GM19193 (cell line): ENCODE results near the gene RREB1.
A peak's percentile ranks its signal among the peaks of the same experiment; 100 is the strongest.

ENCODE experiments used
- POLR2A ChIP-seq: IDR thresholded peaks from 4 replicates; pipeline ENCODE4 v1.6.1; 2011; ENCODE audit not compliant: insufficient read depth, insufficient read length; ENCODE audit errors: extremely low read depth

RREB1 gene, protein sequence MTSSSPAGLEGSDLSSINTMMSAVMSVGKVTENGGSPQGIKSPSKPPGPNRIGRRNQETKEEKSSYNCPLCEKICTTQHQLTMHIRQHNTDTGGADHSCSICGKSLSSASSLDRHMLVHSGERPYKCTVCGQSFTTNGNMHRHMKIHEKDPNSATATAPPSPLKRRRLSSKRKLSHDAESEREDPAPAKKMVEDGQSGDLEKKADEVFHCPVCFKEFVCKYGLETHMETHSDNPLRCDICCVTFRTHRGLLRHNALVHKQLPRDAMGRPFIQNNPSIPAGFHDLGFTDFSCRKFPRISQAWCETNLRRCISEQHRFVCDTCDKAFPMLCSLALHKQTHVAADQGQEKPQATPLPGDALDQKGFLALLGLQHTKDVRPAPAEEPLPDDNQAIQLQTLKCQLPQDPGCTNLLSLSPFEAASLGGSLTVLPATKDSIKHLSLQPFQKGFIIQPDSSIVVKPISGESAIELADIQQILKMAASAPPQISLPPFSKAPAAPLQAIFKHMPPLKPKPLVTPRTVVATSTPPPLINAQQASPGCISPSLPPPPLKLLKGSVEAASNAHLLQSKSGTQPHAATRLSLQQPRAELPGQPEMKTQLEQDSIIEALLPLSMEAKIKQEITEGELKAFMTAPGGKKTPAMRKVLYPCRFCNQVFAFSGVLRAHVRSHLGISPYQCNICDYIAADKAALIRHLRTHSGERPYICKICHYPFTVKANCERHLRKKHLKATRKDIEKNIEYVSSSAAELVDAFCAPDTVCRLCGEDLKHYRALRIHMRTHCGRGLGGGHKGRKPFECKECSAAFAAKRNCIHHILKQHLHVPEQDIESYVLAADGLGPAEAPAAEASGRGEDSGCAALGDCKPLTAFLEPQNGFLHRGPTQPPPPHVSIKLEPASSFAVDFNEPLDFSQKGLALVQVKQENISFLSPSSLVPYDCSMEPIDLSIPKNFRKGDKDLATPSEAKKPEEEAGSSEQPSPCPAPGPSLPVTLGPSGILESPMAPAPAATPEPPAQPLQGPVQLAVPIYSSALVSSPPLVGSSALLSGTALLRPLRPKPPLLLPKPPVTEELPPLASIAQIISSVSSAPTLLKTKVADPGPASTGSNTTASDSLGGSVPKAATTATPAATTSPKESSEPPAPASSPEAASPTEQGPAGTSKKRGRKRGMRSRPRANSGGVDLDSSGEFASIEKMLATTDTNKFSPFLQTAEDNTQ (N-terminal part only)

DNA sequence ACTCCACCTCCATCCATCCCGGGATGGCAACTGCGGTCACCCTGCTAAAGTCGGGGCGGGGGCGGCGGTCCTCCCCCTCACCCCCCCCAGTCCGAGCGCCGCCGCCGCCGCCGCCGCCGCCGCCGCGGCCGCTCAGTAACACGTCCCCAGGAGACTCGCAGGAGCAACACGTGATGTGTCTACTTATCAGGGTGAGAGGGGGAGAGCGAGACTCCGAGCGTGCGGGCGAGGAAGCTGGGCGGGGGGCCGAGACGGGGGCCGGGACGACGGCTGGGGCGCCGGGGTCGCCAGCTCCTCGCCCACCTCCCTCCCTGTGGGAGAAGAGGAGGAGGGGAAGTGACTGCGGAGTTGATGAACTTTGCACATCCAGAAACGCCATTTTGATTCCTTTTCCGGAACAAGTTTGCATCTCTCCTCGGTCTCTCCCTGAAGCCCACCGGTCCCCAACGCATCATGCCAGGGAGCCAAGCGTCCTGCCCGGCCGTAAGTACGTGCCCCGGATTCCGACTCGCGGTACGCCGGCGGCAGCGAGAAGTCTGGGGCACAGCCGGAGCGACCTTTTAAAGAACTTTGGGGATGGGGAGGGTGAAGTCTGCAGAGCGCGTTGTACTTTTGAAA is at the start of gene RREB1:
Gene RREB1, plus strand, starts transcription at position 384 of the 618 bp plus-strand sequence. CDS start 73,951 bp downstream, outside the sequence.
- TF ChIP-seq POLR2A: peak; percentile 59

DNA sequence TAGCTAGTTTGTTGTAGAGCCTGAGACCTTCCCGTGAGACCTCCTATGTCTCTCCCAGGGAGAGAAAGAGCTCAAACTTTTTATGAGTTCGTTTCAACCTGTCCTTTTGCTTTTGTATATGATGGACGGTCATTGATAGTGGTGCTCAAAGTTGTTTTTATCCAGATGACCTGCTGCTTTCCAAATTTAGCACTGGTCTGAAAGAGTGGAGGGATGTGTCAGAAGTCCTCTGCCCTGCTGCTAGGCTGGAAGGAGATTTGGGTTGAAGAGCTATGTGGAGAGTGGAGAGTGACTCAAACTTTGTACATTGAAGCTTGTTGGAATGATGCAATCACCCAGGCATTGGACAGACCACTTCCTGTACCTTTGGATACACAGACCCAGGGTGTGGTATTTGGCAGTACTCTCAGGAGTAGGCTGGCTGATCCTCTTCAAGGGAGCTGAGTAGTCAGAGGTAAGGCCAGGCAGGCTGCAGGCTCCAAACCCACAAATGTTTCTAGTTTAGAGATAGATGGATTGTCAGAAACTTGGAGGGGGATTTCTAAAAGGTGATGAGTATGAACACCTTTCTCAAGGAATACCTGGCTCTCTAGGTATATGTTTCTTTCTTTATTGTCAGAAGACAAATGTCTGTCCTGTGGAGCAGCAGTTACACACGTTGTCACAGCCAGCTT is 49.4 kb upstream of the RREB1 start:
- TF ChIP-seq POLR2A: no peak

DNA sequence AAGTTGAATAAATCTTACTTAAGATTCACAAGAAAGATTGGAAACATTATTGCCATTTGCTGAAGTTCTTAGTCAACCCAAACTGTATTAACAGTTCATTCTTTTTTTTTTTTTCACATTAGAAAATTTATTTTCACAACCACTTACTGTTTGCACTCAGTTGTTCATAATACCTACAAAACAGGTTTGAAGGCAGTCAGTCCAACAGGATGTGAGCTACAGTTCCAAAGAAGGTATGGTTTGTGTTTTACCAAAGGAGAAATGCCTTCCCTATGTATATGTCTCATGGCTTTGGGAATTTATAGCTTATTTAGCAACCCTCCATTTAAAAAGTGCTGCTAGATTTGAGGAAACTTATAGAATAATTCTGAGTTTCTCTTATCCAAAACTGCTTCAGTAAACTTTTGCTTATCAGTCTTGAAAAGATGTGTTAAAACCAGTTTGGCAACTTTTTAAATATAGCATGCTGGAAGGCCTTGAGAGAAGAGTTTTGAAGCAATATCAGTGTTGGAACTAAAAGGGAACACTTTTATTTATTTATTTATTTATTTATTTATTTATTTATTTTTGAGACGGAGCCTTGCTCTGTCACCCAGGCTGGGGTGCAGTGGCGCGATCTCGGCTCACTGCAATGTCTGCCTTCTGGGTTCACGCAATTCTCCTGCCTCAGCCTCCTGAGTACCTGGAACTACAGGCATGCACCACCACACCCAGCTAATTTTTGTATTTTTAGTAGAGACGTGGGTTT is 46.8 kb upstream of the RREB1 start:
- no peak for TF ChIP-seq POLR2A

DNA sequence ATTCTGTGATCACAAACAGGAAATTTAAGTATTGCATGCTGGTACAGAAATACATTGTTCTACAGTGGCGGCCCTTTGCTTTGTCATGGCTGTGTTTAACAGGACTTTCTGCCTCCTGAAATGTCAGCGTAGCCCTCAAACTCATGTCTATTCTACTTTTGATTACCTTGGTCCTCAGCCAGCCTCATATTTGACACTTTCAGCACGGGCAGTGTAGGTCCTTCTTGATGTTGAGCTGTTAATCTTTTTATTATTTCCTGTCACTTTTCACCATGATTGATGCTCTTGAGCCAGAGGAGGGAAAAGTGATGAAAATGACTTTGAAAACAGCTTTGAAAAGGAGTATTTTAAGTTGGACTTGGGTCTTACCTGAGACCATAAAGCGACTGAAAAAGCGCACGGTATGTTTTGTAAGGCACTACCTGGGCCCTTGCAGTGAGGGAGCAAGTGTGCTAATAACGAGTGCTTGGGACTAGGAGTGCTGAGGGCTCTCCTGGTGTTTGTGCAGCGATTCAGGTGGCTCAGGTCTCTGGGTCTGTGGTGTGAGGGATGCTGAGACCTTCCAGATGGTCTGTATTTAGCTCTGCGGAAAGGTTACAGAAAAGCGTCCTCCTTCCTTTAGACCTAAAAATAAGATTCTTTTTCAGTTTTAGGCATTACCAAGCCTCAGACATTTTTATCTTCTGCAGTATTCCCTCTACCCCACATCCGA is 45.2 kb upstream of the RREB1 start:
- no peak for TF ChIP-seq POLR2A

DNA sequence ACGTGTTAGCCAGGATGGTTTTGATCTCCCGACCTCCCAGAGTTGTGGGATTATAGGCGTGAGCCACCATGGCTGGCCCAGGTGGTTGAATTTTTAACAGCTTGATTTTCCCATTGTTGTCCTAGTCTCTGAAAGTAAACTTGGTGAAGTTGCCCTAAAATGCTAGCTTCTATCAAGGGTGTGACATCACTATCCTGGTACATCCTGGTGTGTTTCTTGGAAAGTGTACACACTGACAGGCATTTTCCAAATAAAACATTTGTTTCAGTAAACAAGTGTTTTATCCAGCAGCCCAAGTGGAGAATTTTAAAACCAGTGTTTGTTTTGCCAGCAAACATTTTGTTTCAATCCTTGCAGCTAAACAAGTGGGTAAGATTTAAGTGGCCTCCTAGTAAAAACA is 40.5 kb upstream of the RREB1 start:
- TF ChIP-seq POLR2A: no peak

DNA sequence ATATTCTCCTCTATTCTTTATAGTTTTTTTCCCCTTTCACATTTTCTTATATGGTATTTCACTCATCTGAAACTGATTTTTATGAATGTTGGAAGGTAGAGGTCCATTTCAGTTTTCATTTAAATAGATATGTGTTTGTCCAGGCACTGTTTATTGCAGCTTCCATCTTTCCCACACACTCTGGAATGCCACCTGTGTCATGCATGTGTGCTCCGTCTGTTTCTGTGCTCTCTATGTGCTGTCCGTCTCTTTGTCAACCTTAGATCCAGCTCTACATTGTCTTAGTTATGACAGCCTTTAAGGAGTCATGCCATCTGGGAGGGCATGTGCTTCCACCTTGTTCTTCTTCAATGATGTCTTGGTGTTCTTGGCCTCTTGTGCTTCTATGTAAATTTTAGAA is 36.4 kb upstream of the RREB1 start:
- no peak for TF ChIP-seq POLR2A

DNA sequence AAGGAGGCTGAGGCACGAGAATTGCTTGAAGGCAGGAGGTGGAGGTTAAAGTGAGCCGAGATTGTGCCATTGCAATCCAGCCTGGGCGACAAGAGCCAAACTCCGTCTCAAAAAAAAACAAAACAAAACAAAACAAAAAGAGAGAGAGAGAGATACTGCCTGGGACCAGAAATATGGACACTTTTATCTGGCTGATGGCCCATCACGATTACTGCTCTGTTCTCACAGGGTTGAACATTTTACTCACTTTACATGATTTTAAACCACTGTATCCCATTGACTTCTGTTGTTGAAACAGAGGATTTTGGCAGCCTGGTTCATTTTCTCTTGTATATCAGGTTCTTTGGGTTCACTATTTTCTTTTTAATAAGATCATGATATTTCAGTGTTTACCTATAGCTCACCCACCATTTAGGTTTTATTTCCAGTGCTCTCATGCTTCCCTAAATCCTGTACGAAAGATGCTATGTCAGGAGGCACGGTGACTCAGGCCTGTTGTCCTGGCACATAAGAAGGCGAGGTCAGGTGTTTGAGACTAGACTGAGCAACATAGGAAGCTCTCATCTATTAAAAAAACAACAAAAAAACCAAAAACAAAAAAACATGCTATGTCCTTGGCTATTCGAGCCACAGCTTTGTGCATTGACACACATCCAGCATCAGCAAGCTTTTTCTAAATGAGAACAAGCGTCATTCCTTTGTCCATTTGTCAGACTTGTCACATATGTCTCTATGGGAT is 34.5 kb upstream of the RREB1 start:
- TF ChIP-seq POLR2A: no peak

DNA sequence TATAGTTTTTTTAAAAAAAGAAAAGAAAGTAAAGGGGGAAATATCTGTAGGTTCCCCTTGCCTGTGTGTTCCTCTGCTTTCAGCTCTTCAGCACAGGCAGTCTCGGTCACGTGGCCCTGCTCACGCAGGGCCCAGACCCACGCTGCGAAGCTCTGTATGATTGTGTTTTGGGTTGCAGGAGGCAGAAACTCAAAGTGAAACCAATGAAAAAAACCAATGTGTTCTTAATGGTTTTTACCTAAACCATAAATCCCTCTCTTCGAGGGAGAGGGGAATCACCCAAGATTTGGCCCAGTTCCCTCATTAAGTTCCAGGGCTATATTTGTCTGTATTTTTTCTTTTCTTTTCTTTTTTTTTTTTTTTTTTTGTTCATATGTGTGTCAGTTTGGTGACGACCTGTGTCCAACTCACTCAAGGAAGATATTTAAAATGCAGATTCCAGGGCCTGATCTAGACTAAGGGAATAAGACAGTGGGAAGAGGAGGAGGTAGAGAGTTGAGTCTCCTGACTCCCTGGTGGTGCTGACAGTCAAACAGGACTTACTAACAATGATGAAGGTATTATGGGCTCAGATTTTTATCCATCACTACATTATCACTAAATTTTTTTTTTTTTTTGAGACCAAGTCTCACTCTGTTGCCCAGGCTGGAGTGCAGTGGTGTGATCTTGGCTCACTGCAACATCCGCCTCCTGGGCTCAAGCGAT is 33.8 kb upstream of the RREB1 start:
- TF ChIP-seq POLR2A: no peak

DNA sequence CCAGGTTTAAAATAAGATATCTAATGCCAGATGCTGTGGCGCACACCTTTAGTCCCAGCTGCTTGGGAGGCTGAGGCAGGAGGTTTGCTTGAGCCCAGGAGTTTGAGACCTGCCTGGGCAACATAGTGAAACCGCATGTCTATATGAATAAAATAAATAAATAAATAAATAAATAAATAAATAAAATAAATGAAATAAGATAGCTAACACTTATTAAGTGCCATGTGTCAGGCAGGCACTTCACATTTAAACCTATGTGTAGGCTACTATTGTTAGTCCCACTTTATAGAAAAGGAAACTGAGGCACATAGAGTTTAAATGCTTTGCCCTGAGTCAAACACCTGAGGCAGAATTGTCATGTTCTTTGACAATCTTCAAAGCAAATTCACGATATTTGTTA is 32.9 kb upstream of the RREB1 start:
- no peak for TF ChIP-seq POLR2A

DNA sequence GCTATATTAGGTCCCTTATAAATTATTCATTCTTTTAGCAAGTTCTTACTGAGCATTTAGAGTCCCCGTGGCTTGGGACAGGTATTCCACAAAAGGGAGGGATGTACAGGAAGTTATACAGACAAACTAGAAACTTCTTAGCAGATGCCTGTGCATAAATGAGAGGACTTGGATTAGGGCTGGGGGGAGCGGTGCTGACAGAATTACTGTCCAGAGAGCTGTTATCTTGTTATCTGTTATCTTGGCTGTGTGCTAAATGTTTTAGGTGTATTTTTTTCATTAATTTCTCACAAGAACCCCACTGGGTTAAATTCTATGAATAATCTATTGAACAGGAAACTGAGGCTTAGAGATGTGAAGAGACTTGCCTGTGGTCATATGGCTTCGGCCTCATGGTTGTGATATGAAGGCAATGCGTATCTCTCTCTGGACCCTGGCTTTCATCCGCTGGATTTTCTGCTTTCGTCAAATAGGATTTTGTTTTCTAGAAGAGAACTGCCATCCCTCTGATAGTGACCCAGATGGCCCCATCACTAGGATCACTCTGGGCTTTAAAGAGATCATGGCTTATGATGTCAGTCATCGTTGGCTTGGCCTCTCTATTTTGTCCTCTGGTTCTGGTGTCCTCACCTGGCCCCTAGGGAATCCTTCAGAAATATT is 32.3 kb upstream of the RREB1 start:
- no peak for TF ChIP-seq POLR2A

DNA sequence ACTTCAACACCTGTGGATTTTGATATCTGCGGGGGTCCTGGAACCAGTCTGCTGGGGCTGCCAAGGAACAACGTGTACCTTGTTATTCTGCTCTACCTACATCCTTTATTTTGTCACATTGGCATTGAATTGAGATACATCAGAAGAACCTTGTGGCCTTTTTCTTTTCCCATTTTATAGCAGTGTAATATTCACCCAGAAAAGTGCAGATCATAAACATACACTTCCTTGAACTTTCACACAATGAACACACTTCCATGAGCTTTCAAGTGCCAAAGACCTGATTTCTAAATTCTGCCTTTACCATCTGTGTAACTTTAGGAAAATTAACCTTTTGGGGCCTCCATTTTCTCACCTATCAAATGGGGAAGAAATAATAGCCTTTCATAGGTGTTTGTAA is 29.9 kb upstream of the RREB1 start:
- TF ChIP-seq POLR2A: no peak

DNA sequence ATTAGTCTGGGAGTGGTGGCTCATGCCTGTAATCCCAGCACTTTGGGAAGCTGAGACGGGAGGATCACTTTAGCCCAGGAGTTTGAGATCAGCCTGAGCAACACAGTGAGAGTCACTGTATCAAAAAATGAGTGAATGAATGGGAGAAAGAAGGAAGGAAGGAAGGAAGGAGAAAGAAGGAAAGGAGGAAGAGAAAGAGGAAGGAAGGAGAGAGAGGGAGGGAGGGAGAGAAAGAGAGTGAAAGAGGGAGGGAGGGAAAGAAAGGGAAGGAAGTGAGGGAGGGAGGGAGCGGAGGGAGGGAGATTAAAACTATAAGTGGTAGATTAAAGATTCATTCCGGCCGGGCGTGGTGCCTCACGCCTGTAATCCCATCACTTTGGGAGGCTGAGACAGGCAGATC is 28.9 kb upstream of the RREB1 start:
- no peak for TF ChIP-seq POLR2A

DNA sequence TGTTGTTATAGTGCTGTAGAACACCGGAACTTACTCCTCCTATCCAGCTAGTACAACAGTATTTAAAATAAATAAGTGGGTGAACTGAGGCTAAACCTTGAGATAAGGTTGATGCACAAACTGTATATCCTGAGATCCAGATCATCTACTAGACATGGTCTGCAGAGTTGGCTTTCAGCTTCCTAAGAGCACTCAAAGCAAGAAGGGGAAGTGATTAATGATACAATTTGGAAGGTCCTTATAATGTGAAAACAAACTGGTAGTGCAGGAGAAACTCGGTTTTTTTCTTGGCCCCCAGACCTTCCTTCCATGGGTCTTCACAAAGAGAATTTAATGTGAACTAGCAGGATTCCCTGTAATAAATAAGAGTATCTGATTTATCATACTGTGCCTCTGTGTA is 27.4 kb upstream of the RREB1 start:
- TF ChIP-seq POLR2A: no peak
